HEK293 (cell line): ENCODE results near the gene MUC15.

ENCODE experiments used
- CTCF ChIA-PET: fragments of 350-600 bp; formaldehyde crosslinking; extraction: SDS; loops from one replicate; lab custom pipeline; 2021; ENCODE audit warnings: antibody characterized with exemption; lab: Yijun Ruan, JAX
- POLR2A ChIA-PET: fragments of 300-600 bp; formaldehyde crosslinking; extraction: SDS; loops from one replicate; lab custom pipeline; 2020; ENCODE audit warnings: antibody characterized with exemption, inconsistent platforms; lab: Yijun Ruan, JAX
- H3K27ac ChIP-seq: fragments of 200-500 bp; sonication (Bioruptor generic); 2 replicates; pipeline ENCODE4 v1.5.1; 2014; ENCODE audit warnings: low read depth, low read length, control low read depth, inconsistent platforms; ENCODE audit errors: extremely low read depth
- H3K36me3 ChIP-seq, 2 experiments: fragments of 200-500 bp in 1 of 2; sonication (Bioruptor generic) in 1 of 2; 1 replicate in 1 of 2; 2 replicates in 1 of 2; pipeline ENCODE4 v1.5.1; 2014 to 2017; ENCODE audit warnings: inconsistent platforms in 2 of 2, low read length in 2 of 2; ENCODE audit not compliant: control insufficient read depth in 2 of 2, insufficient read depth in 1 of 2
- H3K4me1 ChIP-seq: fragments of 200-500 bp; sonication (Bioruptor generic); 2 replicates; pipeline ENCODE4 v1.5.1; 2014; ENCODE audit warnings: mild to moderate bottlenecking, low read length, inconsistent platforms; ENCODE audit not compliant: control insufficient read depth, insufficient read depth
- H3K4me3 ChIP-seq: 2 replicates; pipeline ENCODE4 v1.5.1; 2011; ENCODE audit warnings: low read depth, mild to moderate bottlenecking, control low read depth, low read length, moderate library complexity
- H3K9me3 ChIP-seq: fragments of 200-500 bp; sonication (Bioruptor generic); 2 replicates; pipeline ENCODE4 v1.5.1; 2014; ENCODE audit warnings: low read depth, low read length, inconsistent platforms; ENCODE audit not compliant: control insufficient read depth, insufficient read depth
- EGR2 ChIP-seq: fragments of 450-650 bp; formaldehyde crosslinking; IDR thresholded peaks from 2 replicates; pipeline ENCODE4 v1.5.1; 2016; ENCODE audit warnings: low read depth, missing biosample characterization, missing genetic modification characterization
- KLF16 ChIP-seq: fragments of 450-650 bp; formaldehyde crosslinking; IDR thresholded peaks from 2 replicates; pipeline ENCODE4 v1.5.1; 2017; ENCODE audit warnings: missing biosample characterization, missing genetic modification characterization
- KLF8 ChIP-seq: fragments of 450-650 bp; formaldehyde crosslinking; IDR thresholded peaks from 2 replicates; pipeline ENCODE4 v1.5.1; 2016; ENCODE audit warnings: missing biosample characterization, missing genetic modification characterization
- MYNN ChIP-seq: fragments of 450-650 bp; formaldehyde crosslinking; IDR thresholded peaks from 2 replicates; pipeline ENCODE4 v1.5.1; 2016; ENCODE audit warnings: missing biosample characterization, missing genetic modification characterization, borderline replicate concordance
- MZF1 ChIP-seq: fragments of 450-650 bp; formaldehyde crosslinking; IDR thresholded peaks from 2 replicates; pipeline ENCODE4 v1.5.1; 2017; ENCODE audit warnings: missing biosample characterization, missing genetic modification characterization, borderline replicate concordance
- SALL2 ChIP-seq: fragments of 450-650 bp; formaldehyde crosslinking; IDR thresholded peaks from 2 replicates; pipeline ENCODE4 v1.5.0; 2017; ENCODE audit warnings: missing biosample characterization, mild to moderate bottlenecking, missing genetic modification characterization, borderline replicate concordance
- SCRT2 ChIP-seq: fragments of 450-650 bp; formaldehyde crosslinking; IDR thresholded peaks from 2 replicates; pipeline ENCODE4 v1.5.1; 2016; ENCODE audit warnings: missing biosample characterization, missing genetic modification characterization
- YY2 ChIP-seq: fragments of 450-650 bp; formaldehyde crosslinking; IDR thresholded peaks from 2 replicates; pipeline ENCODE4 v1.5.1; 2016; ENCODE audit warnings: missing biosample characterization, missing genetic modification characterization
- ZBTB20 ChIP-seq: fragments of 450-650 bp; formaldehyde crosslinking; IDR thresholded peaks from 2 replicates; pipeline ENCODE4 v1.5.1; 2016; ENCODE audit warnings: missing biosample characterization, missing genetic modification characterization
- ZEB2 ChIP-seq: fragments of 450-650 bp; formaldehyde crosslinking; IDR thresholded peaks from 2 replicates; pipeline ENCODE4 v1.5.1; 2016; ENCODE audit warnings: missing biosample characterization, missing genetic modification characterization
- ZFP41 ChIP-seq: fragments of 450-650 bp; formaldehyde crosslinking; IDR thresholded peaks from 2 replicates; pipeline ENCODE4 v1.5.1; 2016; ENCODE audit warnings: missing biosample characterization, missing genetic modification characterization, borderline replicate concordance
- ZNF10 ChIP-seq: fragments of 450-650 bp; formaldehyde crosslinking; IDR thresholded peaks from 2 replicates; pipeline ENCODE4 v1.5.1; 2017; ENCODE audit warnings: missing biosample characterization, missing genetic modification characterization
- ZNF112 ChIP-seq: fragments of 450-650 bp; formaldehyde crosslinking; IDR thresholded peaks from 2 replicates; pipeline ENCODE4 v1.5.0; 2017; ENCODE audit warnings: missing biosample characterization, missing genetic modification characterization
- ZNF133 ChIP-seq: fragments of 450-650 bp; formaldehyde crosslinking; IDR thresholded peaks from 2 replicates; pipeline ENCODE4 v1.5.1; 2016; ENCODE audit warnings: missing biosample characterization, missing genetic modification characterization
- ZNF174 ChIP-seq: fragments of 450-650 bp; formaldehyde crosslinking; IDR thresholded peaks from 2 replicates; pipeline ENCODE4 v1.5.0; 2017; ENCODE audit warnings: missing biosample characterization, mild to moderate bottlenecking, missing genetic modification characterization
- ZNF324 ChIP-seq: fragments of 450-650 bp; formaldehyde crosslinking; IDR thresholded peaks from 2 replicates; pipeline ENCODE4 v1.5.1; 2016; ENCODE audit warnings: missing biosample characterization, missing genetic modification characterization
- ZNF473 ChIP-seq: fragments of 450-650 bp; formaldehyde crosslinking; IDR thresholded peaks from 2 replicates; pipeline ENCODE4 v1.5.1; 2017; ENCODE audit warnings: missing biosample characterization, missing genetic modification characterization
- ZNF549 ChIP-seq: fragments of 450-650 bp; IDR thresholded peaks from 2 replicates; pipeline ENCODE4 v1.5.1; 2018; ENCODE audit warnings: missing biosample characterization, missing genetic modification characterization, mild to moderate bottlenecking, inconsistent platforms, moderate library complexity
- ZNF555 ChIP-seq: fragments of 450-650 bp; formaldehyde crosslinking; conservative IDR thresholded peaks from 2 replicates; pipeline ENCODE4 v1.5.1; 2017; ENCODE audit warnings: missing biosample characterization, mild to moderate bottlenecking, missing genetic modification characterization, inconsistent platforms
- ZNF558 ChIP-seq: fragments of 450-650 bp; formaldehyde crosslinking; IDR thresholded peaks from 2 replicates; pipeline ENCODE4 v1.5.1; 2016; ENCODE audit warnings: missing biosample characterization, missing genetic modification characterization
- ZNF561 ChIP-seq: fragments of 450-650 bp; IDR thresholded peaks from 2 replicates; pipeline ENCODE4 v1.5.1; 2018; ENCODE audit warnings: missing biosample characterization, missing genetic modification characterization, borderline replicate concordance
- ZNF610 ChIP-seq: fragments of 450-650 bp; formaldehyde crosslinking; IDR thresholded peaks from 2 replicates; pipeline ENCODE4 v1.5.1; 2016; ENCODE audit warnings: missing biosample characterization, missing genetic modification characterization, borderline replicate concordance
- ZNF626 ChIP-seq: fragments of 450-650 bp; sonication (Bioruptor Pico); formaldehyde crosslinking; IDR thresholded peaks from 2 replicates; pipeline ENCODE4 v1.5.1; 2018; ENCODE audit warnings: missing biosample characterization, missing genetic modification characterization, inconsistent platforms
- ZNF660 ChIP-seq: fragments of 450-650 bp; IDR thresholded peaks from 2 replicates; pipeline ENCODE4 v1.5.1; 2018; ENCODE audit warnings: missing biosample characterization, mild to moderate bottlenecking, missing genetic modification characterization
- ZNF747 ChIP-seq: fragments of 450-650 bp; formaldehyde crosslinking; IDR thresholded peaks from 2 replicates; pipeline ENCODE4 v1.5.1; 2016; ENCODE audit warnings: missing biosample characterization, missing genetic modification characterization
- ZNF776 ChIP-seq: fragments of 450-650 bp; formaldehyde crosslinking; IDR thresholded peaks from 2 replicates; pipeline ENCODE4 v1.5.0; 2017; ENCODE audit warnings: missing biosample characterization, missing genetic modification characterization, borderline replicate concordance
- TF ChIP-seq, protein P1 (sequence below): fragments of 450-650 bp; formaldehyde crosslinking; IDR thresholded peaks from 2 replicates; pipeline ENCODE4 v1.5.1; 2017; ENCODE audit warnings: missing biosample characterization, missing genetic modification characterization

The MUC15 gene

DNA sequence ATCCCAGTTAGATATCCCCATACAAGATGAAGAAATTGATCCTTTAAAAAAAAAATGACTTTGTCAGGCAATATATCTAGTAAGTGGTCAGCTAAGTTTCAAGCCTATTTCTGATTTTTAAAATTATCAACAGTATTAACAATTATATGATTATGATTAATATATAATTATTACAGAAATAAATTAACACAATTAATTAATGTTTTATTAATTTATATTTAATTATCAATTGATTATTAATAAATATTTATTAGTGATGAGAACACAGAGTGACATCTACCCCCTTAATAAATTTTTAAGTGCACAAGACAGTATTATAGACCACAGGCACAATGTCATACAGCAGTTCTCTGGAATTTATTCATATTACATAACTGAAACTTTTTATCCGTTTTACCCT is 22.0 kb downstream of the MUC15 start:
- ChIA-PET POLR2A (no interaction called here), CTCF (interaction anchor here (0.6 to 0.7 kb wide), 2 partner anchors 141 to 253 kb away, joined by 3 to 4 read pairs; no protein-coding TSS in a partner anchor)
- H3K4me1 ChIP-seq = no peaks in the 10 kb centered on the region
- H3K4me3 ChIP-seq = no peak overlapping the region
- TF ChIP-seq SALL2 (tag by site-specific recombination) = no peak
- no peak for TF ChIP-seq ZFP41 (tag by site-specific recombination)
- no peak for TF ChIP-seq ZNF610
- TF ChIP-seq EGR2 = no peak
- TF ChIP-seq KLF8 = no peak
- TF ChIP-seq MYNN (tag by site-specific recombination) = no peak
- no peak for TF ChIP-seq MZF1 (tag by site-specific recombination)
- TF ChIP-seq ZNF174 (tag by site-specific recombination) = no peak
- TF ChIP-seq YY2 (tag by site-specific recombination) = no peak
- no peak for TF ChIP-seq ZEB2 (tag by site-specific recombination)
- TF ChIP-seq, protein P1, sequence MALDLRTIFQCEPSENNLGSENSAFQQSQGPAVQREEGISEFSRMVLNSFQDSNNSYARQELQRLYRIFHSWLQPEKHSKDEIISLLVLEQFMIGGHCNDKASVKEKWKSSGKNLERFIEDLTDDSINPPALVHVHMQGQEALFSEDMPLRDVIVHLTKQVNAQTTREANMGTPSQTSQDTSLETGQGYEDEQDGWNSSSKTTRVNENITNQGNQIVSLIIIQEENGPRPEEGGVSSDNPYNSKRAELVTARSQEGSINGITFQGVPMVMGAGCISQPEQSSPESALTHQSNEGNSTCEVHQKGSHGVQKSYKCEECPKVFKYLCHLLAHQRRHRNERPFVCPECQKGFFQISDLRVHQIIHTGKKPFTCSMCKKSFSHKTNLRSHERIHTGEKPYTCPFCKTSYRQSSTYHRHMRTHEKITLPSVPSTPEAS = no peak
- TF ChIP-seq ZBTB20 (tag by site-specific recombination) = no peak
- H3K27ac ChIP-seq = no peak overlapping the region
- no peaks in the 10 kb centered on the region for H3K36me3 ChIP-seq
- H3K9me3 ChIP-seq = no peaks in the 10 kb centered on the region

DNA sequence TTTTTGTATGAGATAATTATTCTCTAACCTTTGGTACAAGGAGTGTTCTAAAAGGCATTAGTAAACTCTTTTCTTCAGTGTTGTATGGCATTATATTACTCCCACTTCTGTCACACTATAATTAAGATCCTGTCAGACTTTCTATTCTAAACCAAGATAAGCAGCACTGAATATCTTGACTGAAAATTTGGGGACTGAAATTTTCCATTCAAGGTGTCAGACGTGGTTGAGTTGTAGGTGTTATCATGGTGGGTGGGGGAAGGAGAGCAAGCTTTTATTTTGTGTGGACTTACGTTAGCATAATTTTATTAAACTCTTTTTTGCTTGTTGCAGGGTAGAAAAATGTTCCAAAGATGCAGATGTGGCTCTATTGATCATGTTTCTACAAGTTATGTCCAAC is 22.9 kb downstream of the MUC15 start:
- Histone ChIP-seq H3K4me3 (no peak overlapping the region), H3K9me3 (no peaks in the 10 kb centered on the region), H3K27ac (no peak overlapping the region), H3K4me1 (no peaks in the 10 kb centered on the region), H3K36me3 (no peaks in the 10 kb centered on the region)
- ChIA-PET CTCF (interaction anchor here (0.8 kb wide), 1 partner anchor 610 kb away, joined by 6 read pairs; no protein-coding TSS in a partner anchor), POLR2A (no interaction called here)
- TF ChIP-seq ZNF558 (tag by site-specific recombination) (no peak), ZNF324 (tag by site-specific recombination) (no peak), ZNF473 (tag by site-specific recombination) (no peak), ZNF10 (tag by site-specific recombination) (no peak), ZNF549 (no peak), ZNF626 (tag by site-specific recombination) (no peak), ZNF133 (tag by site-specific recombination) (no peak), ZNF555 (no peak), ZNF660 (tag by site-specific recombination) (no peak), ZNF610 (no peak), SCRT2 (tag by site-specific recombination) (no peak), ZNF776 (tag by site-specific recombination) (no peak), ZNF112 (tag by site-specific recombination) (no peak), KLF16 (tag by site-specific recombination) (no peak), ZNF561 (tag by site-specific recombination) (no peak), ZNF747 (tag by site-specific recombination) (no peak)
- TF ChIP-seq, all 188 proteins: peak for 0
